ENCODE measurements around the gene MDK.

Gene MDK

DNA sequence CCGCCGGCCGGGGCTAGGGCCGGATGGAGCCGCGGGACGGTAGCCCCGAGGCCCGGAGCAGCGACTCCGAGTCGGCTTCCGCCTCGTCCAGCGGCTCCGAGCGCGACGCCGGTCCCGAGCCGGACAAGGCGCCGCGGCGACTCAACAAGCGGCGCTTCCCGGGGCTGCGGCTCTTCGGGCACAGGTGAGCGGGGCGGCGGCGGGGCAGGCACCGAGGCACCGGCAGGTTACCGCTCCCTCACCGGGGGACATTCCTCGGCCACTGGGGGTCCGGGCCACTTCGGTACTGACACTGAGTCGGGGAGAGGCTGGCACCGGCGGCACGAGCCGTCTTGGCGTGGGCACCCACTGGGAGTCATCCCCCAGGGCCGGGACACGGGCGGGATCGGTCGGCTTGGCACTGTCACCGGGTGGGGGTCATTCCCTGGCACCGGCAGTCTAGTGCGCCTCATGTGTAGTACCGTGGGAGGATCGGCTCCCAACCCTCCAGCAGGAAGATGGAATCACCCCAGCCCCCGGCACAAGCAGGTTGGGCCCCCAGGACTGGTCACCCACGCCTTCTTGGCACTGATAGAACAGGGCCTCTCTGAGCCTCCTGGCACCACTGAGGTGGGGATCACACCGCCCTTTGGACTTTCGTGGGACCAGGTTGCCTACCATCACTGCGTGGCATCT is 33.7 kb upstream of the MDK start:
- peaks cover 0 to 13% of the 10 kb centered on the region in 2 experiments for H3K27me3 ChIP-seq (ENCODE audit: control insufficient read depth in 1 of 2, insufficient read depth in 1 of 2, low read length in 2 of 2)
- DNase-seq = no peak
- peak overlapping the region in 1 of 2 experiments; percentile 94 for H3K4ac ChIP-seq (ENCODE audit: low read depth in 1 of 2, low read length in 2 of 2)
- peak overlapping the region; percentile 51 for H4K8ac ChIP-seq (ENCODE audit: low read length)
- no peak overlapping the region for H2BK5ac ChIP-seq (ENCODE audit: low read depth, low read length, poor library complexity, severe bottlenecking)
- no peaks in the 10 kb centered on the region for H3K9me3 ChIP-seq (ENCODE audit: control insufficient read depth, low read length)
- H3K4me3 ChIP-seq (ENCODE audit: insufficient read depth in 1 of 2, low read depth in 1 of 2, low read length in 2 of 2) = peak overlapping the region; percentile 76 to 93
- peak overlapping the region; percentile 33 to 61 for H3K18ac ChIP-seq (ENCODE audit: low read depth in 1 of 2, low read length in 2 of 2)
- H3K14ac ChIP-seq (ENCODE audit: low read length in 2 of 2) = peak overlapping the region in 1 of 2 experiments; percentile 50
- H3K4me1 ChIP-seq (ENCODE audit: control insufficient read depth, insufficient read depth, low read depth, low read length) = peaks cover 35% of the 10 kb centered on the region
- H3K9ac ChIP-seq (ENCODE audit: low read length) = peak overlapping the region; percentile 90
- peaks cover 0 to 12% of the 10 kb centered on the region in 2 experiments for H3K36me3 ChIP-seq (ENCODE audit: control insufficient read depth in 1 of 2, insufficient read depth in 2 of 2, low read depth in 1 of 2, low read length in 2 of 2)
- peak overlapping the region; percentile 65 for H3K4me2 ChIP-seq (ENCODE audit: low read length, poor library complexity, severe bottlenecking)
- H3K27ac ChIP-seq (ENCODE audit: low read length, poor library complexity, severe bottlenecking) = no peak overlapping the region
- H2BK12ac ChIP-seq (ENCODE audit: low read length in 2 of 2) = peak overlapping the region in 1 of 2 experiments; percentile 15
- peak overlapping the region; percentile 21 for H2BK15ac ChIP-seq (ENCODE audit: low read depth, poor library complexity, severe bottlenecking)
- WGBS = 5% methylated on average over 58 of the region's 63 CpGs
- peaks cover 26% of the 10 kb centered on the region for H3K79me1 ChIP-seq (replicated peaks; ENCODE audit: low read length, poor library complexity, severe bottlenecking)
- H2BK120ac ChIP-seq (ENCODE audit: low read depth, low read length) = peak overlapping the region; percentile 27
- H2AFZ ChIP-seq (ENCODE audit: low read depth, low read length) = no peak overlapping the region
- H4K91ac ChIP-seq (ENCODE audit: low read length) = no peak overlapping the region
- H3K23ac ChIP-seq (ENCODE audit: low read length in 2 of 2) = peak overlapping the region in 1 of 2 experiments; percentile 46
- no peak overlapping the region for H2AK5ac ChIP-seq (ENCODE audit: low read length, severe bottlenecking)

GRCh38 chr11:46348566-46349401 is 32.7 kb upstream of the MDK start:
- Histone ChIP-seq H3K23ac (ENCODE audit: low read length in 2 of 2) (peak overlapping the region in 1 of 2 experiments; percentile 28), H2AFZ (ENCODE audit: low read depth, low read length) (no peak overlapping the region), H3K18ac (ENCODE audit: low read depth in 1 of 2, low read length in 2 of 2) (no peak overlapping the region), H2BK5ac (ENCODE audit: low read depth, low read length, poor library complexity, severe bottlenecking) (no peak overlapping the region), H2BK15ac (ENCODE audit: low read depth, poor library complexity, severe bottlenecking) (no peak overlapping the region), H3K4ac (ENCODE audit: low read depth in 1 of 2, low read length in 2 of 2) (peak overlapping the region; percentile 14 to 63), H3K9ac (ENCODE audit: low read length) (peak overlapping the region; percentile 90), H3K4me3 (ENCODE audit: insufficient read depth in 1 of 2, low read depth in 1 of 2, low read length in 2 of 2) (peak overlapping the region in 1 of 2 experiments; percentile 93), H3K4me2 (ENCODE audit: low read length, poor library complexity, severe bottlenecking) (peak overlapping the region; percentile 65), H4K91ac (ENCODE audit: low read length) (no peak overlapping the region), H4K8ac (ENCODE audit: low read length) (no peak overlapping the region), H3K14ac (ENCODE audit: low read length in 2 of 2) (peak overlapping the region in 1 of 2 experiments; percentile 24), H3K9me3 (ENCODE audit: control insufficient read depth, low read length) (no peaks in the 10 kb centered on the region), H3K4me1 (ENCODE audit: control insufficient read depth, insufficient read depth, low read depth, low read length) (peaks cover 39% of the 10 kb centered on the region), H3K79me1 (replicated peaks; ENCODE audit: low read length, poor library complexity, severe bottlenecking) (peaks cover 36% of the 10 kb centered on the region), H3K36me3 (ENCODE audit: control insufficient read depth in 1 of 2, insufficient read depth in 2 of 2, low read depth in 1 of 2, low read length in 2 of 2) (peaks cover 0 to 20% of the 10 kb centered on the region in 2 experiments), H2BK120ac (ENCODE audit: low read depth, low read length) (no peak overlapping the region), H2AK5ac (ENCODE audit: low read length, severe bottlenecking) (no peak overlapping the region), H3K27me3 (ENCODE audit: control insufficient read depth in 1 of 2, insufficient read depth in 1 of 2, low read length in 2 of 2) (peaks cover 0 to 6% of the 10 kb centered on the region in 2 experiments), H2BK12ac (ENCODE audit: low read length in 2 of 2) (no peak overlapping the region), H3K27ac (ENCODE audit: low read length, poor library complexity, severe bottlenecking) (no peak overlapping the region)
- WGBS = 73% methylated on average over 18 of the region's 18 CpGs
- no peak for DNase-seq

GRCh38 chr11:46350695-46351094 is 30.8 kb upstream of the MDK start:
- H2AFZ ChIP-seq (ENCODE audit: low read depth, low read length) = no peak overlapping the region
- H3K36me3 ChIP-seq (ENCODE audit: control insufficient read depth in 1 of 2, insufficient read depth in 2 of 2, low read depth in 1 of 2, low read length in 2 of 2) = peaks cover 0 to 22% of the 10 kb centered on the region in 2 experiments
- peaks cover 38% of the 10 kb centered on the region for H3K4me1 ChIP-seq (ENCODE audit: control insufficient read depth, insufficient read depth, low read depth, low read length)
- no peak overlapping the region for H3K4me3 ChIP-seq (ENCODE audit: insufficient read depth in 1 of 2, low read depth in 1 of 2, low read length in 2 of 2)
- H3K9me3 ChIP-seq (ENCODE audit: control insufficient read depth, low read length) = no peaks in the 10 kb centered on the region
- no peak overlapping the region for H2BK15ac ChIP-seq (ENCODE audit: low read depth, poor library complexity, severe bottlenecking)
- H3K14ac ChIP-seq (ENCODE audit: low read length in 2 of 2) = no peak overlapping the region
- no peak overlapping the region for H2BK12ac ChIP-seq (ENCODE audit: low read length in 2 of 2)
- H3K23ac ChIP-seq (ENCODE audit: low read length in 2 of 2) = no peak overlapping the region
- peaks cover 41% of the 10 kb centered on the region for H3K79me1 ChIP-seq (replicated peaks; ENCODE audit: low read length, poor library complexity, severe bottlenecking)
- H4K91ac ChIP-seq (ENCODE audit: low read length) = no peak overlapping the region
- no CpG with 5 or more reads among the region's 3 CpGs for WGBS
- peaks cover 0 to 2% of the 10 kb centered on the region in 2 experiments for H3K27me3 ChIP-seq (ENCODE audit: control insufficient read depth in 1 of 2, insufficient read depth in 1 of 2, low read length in 2 of 2)
- no peak overlapping the region for H2AK5ac ChIP-seq (ENCODE audit: low read length, severe bottlenecking)
- no peak overlapping the region for H3K27ac ChIP-seq (ENCODE audit: low read length, poor library complexity, severe bottlenecking)
- H2BK120ac ChIP-seq (ENCODE audit: low read depth, low read length) = no peak overlapping the region
- H3K18ac ChIP-seq (ENCODE audit: low read depth in 1 of 2, low read length in 2 of 2) = no peak overlapping the region
- H2BK5ac ChIP-seq (ENCODE audit: low read depth, low read length, poor library complexity, severe bottlenecking) = no peak overlapping the region
- H3K4ac ChIP-seq (ENCODE audit: low read depth in 1 of 2, low read length in 2 of 2) = peak overlapping the region in 1 of 2 experiments; percentile 24
- no peak overlapping the region for H3K4me2 ChIP-seq (ENCODE audit: low read length, poor library complexity, severe bottlenecking)
- DNase-seq = no peak
- H4K8ac ChIP-seq (ENCODE audit: low read length) = no peak overlapping the region
- no peak overlapping the region for H3K9ac ChIP-seq (ENCODE audit: low read length)

- H3K4me3 ChIP-seq (ENCODE audit: insufficient read depth in 1 of 2, low read depth in 1 of 2, low read length in 2 of 2) = no peak overlapping the region
- no peaks in the 10 kb centered on the region for H3K9me3 ChIP-seq (ENCODE audit: control insufficient read depth, low read length)
- no peak overlapping the region for H2BK120ac ChIP-seq (ENCODE audit: low read depth, low read length)
- H3K36me3 ChIP-seq (ENCODE audit: control insufficient read depth in 1 of 2, insufficient read depth in 2 of 2, low read depth in 1 of 2, low read length in 2 of 2) = peaks cover 0 to 24% of the 10 kb centered on the region in 2 experiments
- no peak for DNase-seq
- no peak overlapping the region for H3K27ac ChIP-seq (ENCODE audit: low read length, poor library complexity, severe bottlenecking)
- peaks cover 41% of the 10 kb centered on the region for H3K4me1 ChIP-seq (ENCODE audit: control insufficient read depth, insufficient read depth, low read depth, low read length)
- no peak overlapping the region for H3K23ac ChIP-seq (ENCODE audit: low read length in 2 of 2)
- H2BK5ac ChIP-seq (ENCODE audit: low read depth, low read length, poor library complexity, severe bottlenecking) = no peak overlapping the region
- H3K79me1 ChIP-seq (replicated peaks; ENCODE audit: low read length, poor library complexity, severe bottlenecking) = peaks cover 42% of the 10 kb centered on the region
- H3K9ac ChIP-seq (ENCODE audit: low read length) = no peak overlapping the region
- H3K14ac ChIP-seq (ENCODE audit: low read length in 2 of 2) = no peak overlapping the region
- 95% methylated on average over 8 of the region's 8 CpGs for WGBS
- H2AK5ac ChIP-seq (ENCODE audit: low read length, severe bottlenecking) = no peak overlapping the region
- H3K27me3 ChIP-seq (ENCODE audit: control insufficient read depth in 1 of 2, insufficient read depth in 1 of 2, low read length in 2 of 2) = no peaks in the 10 kb centered on the region
- H3K4ac ChIP-seq (ENCODE audit: low read depth in 1 of 2, low read length in 2 of 2) = no peak overlapping the region
- H2BK12ac ChIP-seq (ENCODE audit: low read length in 2 of 2) = no peak overlapping the region
- H4K8ac ChIP-seq (ENCODE audit: low read length) = no peak overlapping the region
- no peak overlapping the region for H3K4me2 ChIP-seq (ENCODE audit: low read length, poor library complexity, severe bottlenecking)
- no peak overlapping the region for H3K18ac ChIP-seq (ENCODE audit: low read depth in 1 of 2, low read length in 2 of 2)
- H2BK15ac ChIP-seq (ENCODE audit: low read depth, poor library complexity, severe bottlenecking) = no peak overlapping the region
- no peak overlapping the region for H4K91ac ChIP-seq (ENCODE audit: low read length)
- no peak overlapping the region for H2AFZ ChIP-seq (ENCODE audit: low read depth, low read length)
Measured at GRCh38 chr11:46351148-46351547, 30.3 kb upstream of the MDK start.
